Measurements from ENCODE around the gene SIT1.
A peak's percentile ranks its signal among the peaks of the same experiment; 100 is the strongest.

Gene SIT1

GRCh38 chr9:35605351-35606137 lies 45.2 kb downstream of the SIT1 start:
- DNase-seq (ENCODE audit: low read depth) = no peak

GRCh38 chr9:35604578-35605350 lies 46.0 kb downstream of the SIT1 start, which contains the start of gene TESK1:
TSS of gene TESK1 (plus strand) at chr9:35605262. CDS start at chr9:35605620, 358 bp downstream.
- DNase-seq (ENCODE audit: low read depth) = peak; percentile 22

GRCh38 chr9:35603986-35604577 lies 46.6 kb downstream of the SIT1 start:
- peak; percentile 100 for DNase-seq (ENCODE audit: low read depth)

- DNase-seq (ENCODE audit: low read depth) = no peak
Observed at GRCh38 chr9:35603506-35603985, 47.2 kb downstream of the SIT1 start.

GRCh38 chr9:35599763-35600604 lies 50.7 kb downstream of the SIT1 start:
- DNase-seq (ENCODE audit: low read depth) = no peak
